ENCODE measurements around the gene SHB. TPM values are rescaled to one million over a fixed set of nuclear protein-coding genes. Genes with fewer than 3 reads are reported as not detected.
"Not testable (repeated sequence)": the region's sequence is repeated elsewhere in the genome, so short reads cannot be mapped to it uniquely, and the experiment has no call there.

The SHB gene
- total RNA-seq, 2 experiments from 2014 or later = 2.8 to 3.2 TPM

- Mint-ChIP-seq H3K4me3 (no peak overlapping the region), H3K36me3 (ENCODE audit: low read depth) (no peaks in the 10 kb centered on the region), H3K9me3 (no peaks in the 10 kb centered on the region), H3K27ac (no peak overlapping the region), H3K27me3 (no peaks in the 10 kb centered on the region), H3K4me1 (ENCODE audit: low read depth) (peaks cover 6% of the 10 kb centered on the region)
- DNase-seq (no peak), ATAC-seq (no peak)
- ChIA-PET CTCF (interaction anchor here (1.8 kb wide), 1 partner anchor 134 kb away, joined by 5 read pairs; no protein-coding TSS in a partner anchor), POLR2A (interaction anchor here (1.0 kb wide), 1 partner anchor 9 kb away, joined by 3 read pairs; no protein-coding TSS in a partner anchor)
- intact Hi-C loops (cut with micrococcal nuclease) = no loop called here
- TF ChIP-seq CTCF (IDR thresholded peaks at IDR 0.05) = no peak
Observed at GRCh38 chr9:38048316-38048969, 20.6 kb downstream of the SHB start.

GRCh38 chr9:38047301-38048251, 21.5 kb downstream of the SHB start:
- DNase-seq = no peak
- ChIA-PET POLR2A (interaction anchor here (1.0 kb wide), 1 partner anchor 8 kb away, joined by 3 read pairs; no protein-coding TSS in a partner anchor), CTCF (interaction anchor here (1.8 kb wide), 1 partner anchor 134 kb away, joined by 5 read pairs; no protein-coding TSS in a partner anchor)
- H3K4me1 Mint-ChIP-seq (ENCODE audit: low read depth) = peaks cover 6% of the 10 kb centered on the region
- no peak overlapping the region for H3K27ac Mint-ChIP-seq
- no peaks in the 10 kb centered on the region for H3K9me3 Mint-ChIP-seq
- H3K4me3 Mint-ChIP-seq = no peak overlapping the region
- no peaks in the 10 kb centered on the region for H3K36me3 Mint-ChIP-seq (ENCODE audit: low read depth)
- intact Hi-C loops (cut with micrococcal nuclease) = no loop called here
- ATAC-seq = no peak
- no peak for TF ChIP-seq CTCF (IDR thresholded peaks at IDR 0.05)
- H3K27me3 Mint-ChIP-seq = no peaks in the 10 kb centered on the region

- H3K27ac Mint-ChIP-seq = no peak overlapping the region
- H3K27me3 Mint-ChIP-seq = no peaks in the 10 kb centered on the region
- H3K36me3 Mint-ChIP-seq (ENCODE audit: low read depth) = no peaks in the 10 kb centered on the region
- ChIA-PET POLR2A (no interaction called here), CTCF (no interaction called here)
- intact Hi-C loops (cut with micrococcal nuclease) = no loop called here
- H3K4me1 Mint-ChIP-seq (ENCODE audit: low read depth) = peaks cover 6% of the 10 kb centered on the region
- no peak overlapping the region for H3K4me3 Mint-ChIP-seq
- no peak for ATAC-seq
- H3K9me3 Mint-ChIP-seq = no peaks in the 10 kb centered on the region
- no peak for DNase-seq
- TF ChIP-seq CTCF (IDR thresholded peaks at IDR 0.05) = no peak
Observed at GRCh38 chr9:38046661-38047300, 22.2 kb downstream of the SHB start.

GRCh38 chr9:38045939-38046338, 23.1 kb downstream of the SHB start:
- DNase-seq; H3K9me3 Mint-ChIP-seq; H3K27ac Mint-ChIP-seq; H3K36me3 Mint-ChIP-seq (ENCODE audit: low read depth); CTCF ChIA-PET; intact Hi-C loops (cut with micrococcal nuclease); H3K27me3 Mint-ChIP-seq; ATAC-seq; H3K4me3 Mint-ChIP-seq; H3K4me1 Mint-ChIP-seq (ENCODE audit: low read depth); POLR2A ChIA-PET: not testable (repeated sequence)

- POLR2A ChIA-PET = interaction anchor here (0.9 kb wide), 1 partner anchor 19 kb away, joined by 3 read pairs; no protein-coding TSS in a partner anchor
- intact Hi-C loops (cut with micrococcal nuclease) = no loop called here
- TF ChIP-seq CTCF (IDR thresholded peaks at IDR 0.05) = no peak
- H3K4me3 Mint-ChIP-seq = no peak overlapping the region
- DNase-seq (no peak), ATAC-seq (no peak)
- H3K4me1 Mint-ChIP-seq (ENCODE audit: low read depth) = peaks cover 6% of the 10 kb centered on the region
- no peak overlapping the region for H3K27ac Mint-ChIP-seq
- no peaks in the 10 kb centered on the region for H3K36me3 Mint-ChIP-seq (ENCODE audit: low read depth)
- H3K9me3 Mint-ChIP-seq = no peaks in the 10 kb centered on the region
- CTCF ChIA-PET = no interaction called here
- no peaks in the 10 kb centered on the region for H3K27me3 Mint-ChIP-seq
Observed at GRCh38 chr9:38044706-38045105, 24.3 kb downstream of the SHB start.
